Breast epithelium (tissue), 3 donors: ENCODE data around the gene OPRD1.

Experiments used
- CTCF ChIP-seq, 3 donors: fragments of 450-650 bp; IDR thresholded peaks; one replicate each; pipeline ENCODE4 v1.5.1; 2016 to 2017; ENCODE audit warnings: antibody characterized with exemption in 3 of 3, mild to moderate bottlenecking in 3 of 3, moderate library complexity in 3 of 3
- POLR2A ChIP-seq: fragments of 450-650 bp; IDR thresholded peaks from one replicate; pipeline ENCODE4 v1.6.1; 2016; ENCODE audit warnings: antibody characterized with exemption, mild to moderate bottlenecking, moderate library complexity
- POLR2AphosphoS5 ChIP-seq, 3 donors: sonication (generic); formaldehyde crosslinking; IDR thresholded peaks; one replicate each; pipeline ENCODE4 v1.6.1; 2017; ENCODE audit warnings: antibody characterized with exemption in 3 of 3

- TF ChIP-seq CTCF (IDR thresholded peaks at IDR 0.05) (no peak), POLR2A (no peak), POLR2AphosphoS5 (IDR thresholded peaks at IDR 0.05) (no peak)
These were observed 101.8 kb downstream of the OPRD1 start for GRCh38 chr1:28913786-28914227.
